Measurements from ENCODE around the gene VIPR1. TPM values are rescaled to one million over a fixed set of nuclear protein-coding genes. Genes with fewer than 3 reads are reported as not detected.
A peak's percentile ranks its signal among the peaks of the same experiment; 100 is the strongest.
"Not testable (repeated sequence)": the region's sequence is repeated elsewhere in the genome, so short reads cannot be mapped to it uniquely, and the experiment has no call there.

VIPR1 gene
- total and polyA plus RNA-seq, 4 experiments from 2014 or later, result 23.1 to 104 (median 62.0) TPM

DNA sequence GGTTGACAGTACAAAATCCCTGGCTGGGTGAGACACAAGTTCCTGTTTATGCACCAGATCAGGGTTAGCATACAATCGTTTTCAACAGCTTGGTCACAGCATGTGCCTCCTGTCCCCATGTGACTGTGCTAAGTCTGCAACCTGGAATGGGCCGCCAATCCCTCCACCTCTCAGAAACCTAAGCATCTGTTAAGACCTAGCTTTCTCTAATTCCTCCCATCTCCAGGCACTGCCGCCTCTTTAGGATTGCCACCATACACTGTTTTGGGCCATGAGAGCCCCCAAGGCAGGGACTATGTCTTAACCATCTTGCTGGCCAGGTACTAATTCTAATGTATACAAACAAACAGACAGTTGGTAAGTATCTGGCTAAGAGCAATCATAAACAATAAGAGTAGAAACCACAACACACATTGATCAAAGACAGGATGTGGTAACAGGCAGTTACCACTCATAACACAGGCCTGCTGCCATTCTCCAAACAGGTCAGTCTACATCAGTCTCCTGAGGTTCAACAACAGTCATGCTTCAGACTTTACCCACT is 53.7 kb downstream of the VIPR1 start:
- Mint-ChIP-seq H3K9me3 (no peaks in the 10 kb centered on the region), H3K27ac (peak overlapping the region; percentile 91 to 99 (median 98)), H3K27me3 (no peaks in the 10 kb centered on the region), H3K4me3 (peak overlapping the region; percentile 46 to 88 (median 80)), H3K36me3 (peaks cover 38 to 56% of the 10 kb centered on the region in 2 donors), H3K4me1 (peaks cover 31 to 52% (median 43%) of the 10 kb centered on the region in 4 donors)
- CTCF ChIA-PET (ENCODE audit: partially characterized antibody), result interaction anchor here (0.9 to 40.6 kb wide), 2 partner anchors 26 to 31 kb away, joined by 3 to 1823 read pairs; partner anchors contain the start of genes SEC22C and VIPR1
- intact Hi-C loops (cut with micrococcal nuclease), result loop anchor here (1.0 to 10.0 kb wide), 7 partner anchors 9 to 661 kb away; partner anchors contain the start of genes ULK4 and VIPR1
- H3K36me3 ChIP-seq (ENCODE audit: insufficient read depth, low read length), result peaks cover 27% of the 10 kb centered on the region
- no peaks in the 10 kb centered on the region for H3K9me3 ChIP-seq (ENCODE audit: control insufficient read depth in 1 of 2, low read length in 2 of 2)
- H3K4me3 ChIP-seq (ENCODE audit: low read length in 2 of 2), result peak overlapping the region; percentile 15 to 17
- no peaks in the 10 kb centered on the region for H3K27me3 ChIP-seq (ENCODE audit: insufficient read depth, low read length)
- H3K27ac ChIP-seq (ENCODE audit: low read depth, low read length), result peak overlapping the region; percentile 41
- peak; percentile 78 to 86 (median 81) for DNase-seq
- POLR2A ChIA-PET (ENCODE audit: partially characterized antibody), result interaction anchor here (0.9 to 3.0 kb wide), 8 partner anchors 8 to 54 kb away, joined by 3 to 27 read pairs (median 9); partner anchors contain the start of genes NKTR, SEC22C, SS18L2 and VIPR1
- H3K4me1 ChIP-seq (ENCODE audit: insufficient read depth, low read length), result peaks cover 44% of the 10 kb centered on the region

DNA sequence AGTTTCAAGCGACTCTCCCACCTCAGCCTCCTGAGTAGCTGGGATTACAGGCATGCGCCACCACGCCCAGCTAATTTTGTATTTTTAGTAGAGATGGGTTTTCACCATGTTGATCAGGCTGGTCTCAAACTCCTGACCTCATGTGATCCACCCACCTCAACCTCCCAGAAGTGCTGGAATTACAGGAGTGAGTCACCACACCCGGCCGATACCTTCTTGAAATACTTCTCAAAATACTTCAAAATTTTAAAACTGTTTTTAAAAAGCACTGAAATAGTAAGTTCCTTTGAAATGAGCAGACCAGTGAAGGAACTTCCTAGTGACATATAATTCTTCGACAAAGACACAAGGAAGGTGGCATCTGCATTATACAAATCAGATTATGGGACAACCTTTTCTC is 54.4 kb downstream of the VIPR1 start:
- Mint-ChIP-seq H3K36me3 (peaks cover 38 to 60% of the 10 kb centered on the region in 2 donors), H3K27ac (peak overlapping the region; percentile 91 to 99 (median 98)), H3K4me3 (peak overlapping the region in 6 of 8 donors; percentile 75 to 88 (median 84)), H3K4me1 (peaks cover 31 to 52% (median 43%) of the 10 kb centered on the region in 4 donors)
- H3K27ac ChIP-seq (ENCODE audit: low read depth, low read length), result peak overlapping the region; percentile 29
- not testable (repeated sequence) for DNase-seq; H3K9me3 Mint-ChIP-seq; H3K27me3 Mint-ChIP-seq; H3K9me3 ChIP-seq (ENCODE audit: control insufficient read depth in 1 of 2, low read length in 2 of 2); H3K4me3 ChIP-seq (ENCODE audit: low read length in 2 of 2); H3K27me3 ChIP-seq (ENCODE audit: insufficient read depth, low read length)
- peaks cover 29% of the 10 kb centered on the region for H3K36me3 ChIP-seq (ENCODE audit: insufficient read depth, low read length)
- ChIA-PET CTCF (ENCODE audit: partially characterized antibody) (interaction anchor here (1.0 to 40.6 kb wide), 3 partner anchors 20 to 114 kb away, joined by 3 to 1823 read pairs (median 3); partner anchors contain the start of gene VIPR1), POLR2A (ENCODE audit: partially characterized antibody) (interaction anchor here (1.0 to 3.0 kb wide), 5 partner anchors 9 to 55 kb away, joined by 3 to 27 read pairs (median 3); partner anchors contain the start of gene VIPR1)
- peaks cover 44% of the 10 kb centered on the region for H3K4me1 ChIP-seq (ENCODE audit: insufficient read depth, low read length)
- intact Hi-C loops (cut with micrococcal nuclease), result loop anchor here (1.0 to 10.0 kb wide), 7 partner anchors 10 to 662 kb away; partner anchors contain the start of genes ULK4 and VIPR1

DNA sequence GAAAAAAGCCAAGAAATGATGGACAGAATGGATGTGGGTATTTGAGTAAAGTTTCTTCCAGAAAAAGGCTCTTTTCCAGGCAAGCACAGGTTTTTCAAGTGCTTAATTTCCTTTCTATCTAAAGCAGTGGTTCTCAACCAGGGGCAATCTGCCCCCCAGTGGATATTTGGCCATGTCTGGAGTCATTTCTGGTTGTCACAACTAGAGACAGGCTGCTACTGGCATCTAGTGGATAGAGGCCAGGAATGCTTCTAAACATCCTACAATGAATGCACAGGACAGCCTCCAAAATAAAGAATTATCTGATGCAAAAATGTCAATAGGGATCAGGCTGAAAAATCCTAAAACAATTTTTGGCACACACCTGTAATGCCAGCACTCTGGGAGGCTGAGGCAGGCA is 55.4 kb downstream of the VIPR1 start:
- H3K36me3 Mint-ChIP-seq, result peaks cover 39 to 62% of the 10 kb centered on the region in 2 donors
- Histone ChIP-seq H3K36me3 (ENCODE audit: insufficient read depth, low read length) (peaks cover 26% of the 10 kb centered on the region), H3K4me1 (ENCODE audit: insufficient read depth, low read length) (peaks cover 44% of the 10 kb centered on the region), H3K4me3 (ENCODE audit: low read length in 2 of 2) (no peak overlapping the region), H3K9me3 (ENCODE audit: control insufficient read depth in 1 of 2, low read length in 2 of 2) (no peaks in the 10 kb centered on the region), H3K27ac (ENCODE audit: low read depth, low read length) (no peak overlapping the region), H3K27me3 (ENCODE audit: insufficient read depth, low read length) (no peaks in the 10 kb centered on the region)
- H3K4me3 Mint-ChIP-seq, result peak overlapping the region in 2 of 8 donors; percentile 38 to 59
- ChIA-PET POLR2A (ENCODE audit: partially characterized antibody) (interaction anchor here (0.6 to 3.0 kb wide), 6 partner anchors 10 to 56 kb away, joined by 3 to 27 read pairs (median 4); partner anchors contain the start of gene VIPR1), CTCF (ENCODE audit: partially characterized antibody) (interaction anchor here (0.6 to 40.6 kb wide), 6 partner anchors 19 to 310 kb away, joined by 3 to 1823 read pairs (median 6); partner anchors contain the start of genes SS18L2 and VIPR1)
- H3K27me3 Mint-ChIP-seq, result no peaks in the 10 kb centered on the region
- H3K4me1 Mint-ChIP-seq, result peaks cover 31 to 51% (median 42%) of the 10 kb centered on the region in 4 donors
- DNase-seq, result peak; percentile 52 to 64 (median 58)
- no peaks in the 10 kb centered on the region for H3K9me3 Mint-ChIP-seq
- peak overlapping the region; percentile 57 to 91 (median 75) for H3K27ac Mint-ChIP-seq
- intact Hi-C loops (cut with micrococcal nuclease), result loop anchor here (1.0 to 10.0 kb wide), 7 partner anchors 25 to 663 kb away; partner anchors contain the start of gene ULK4

DNA sequence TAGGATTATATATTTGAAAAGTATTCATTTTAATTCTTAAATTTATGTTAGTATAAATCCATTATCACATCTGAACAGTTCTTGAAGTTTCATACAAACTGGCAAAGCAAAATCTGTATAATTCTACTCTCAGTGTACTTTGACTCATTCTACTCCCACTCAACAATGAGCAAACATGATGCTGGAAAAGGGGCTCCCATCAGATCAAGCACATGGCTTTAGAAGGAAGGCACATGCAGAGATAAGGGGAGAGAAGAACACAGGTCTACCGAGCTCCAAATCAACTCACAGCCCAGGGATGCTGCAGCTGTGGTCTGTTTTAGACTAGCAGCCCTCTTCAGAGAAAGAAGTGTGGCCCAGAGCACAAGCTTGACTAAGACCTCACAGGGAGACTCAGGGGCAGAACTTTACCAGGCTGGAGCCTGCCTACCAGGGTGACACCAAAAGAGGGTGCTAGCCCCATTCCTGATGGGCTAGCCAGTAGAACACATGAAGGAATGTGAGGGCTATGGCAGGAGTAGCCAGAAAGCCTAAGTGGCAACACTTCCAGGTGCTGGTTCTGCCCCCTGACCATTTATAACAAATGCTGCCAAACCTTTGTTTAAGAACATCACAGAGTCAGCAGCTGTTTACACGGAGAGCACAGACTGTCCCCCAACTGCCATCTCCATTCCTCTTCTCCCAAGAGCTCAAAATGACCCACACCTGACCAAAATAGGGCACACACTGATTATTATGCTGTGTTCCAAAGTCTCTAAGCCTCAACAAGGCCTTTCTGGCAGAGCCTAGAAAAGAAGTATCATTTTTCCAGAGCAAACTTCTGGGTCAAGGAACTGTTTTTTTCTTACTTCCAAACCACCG is 59.8 kb downstream of the VIPR1 start:
- CTCF ChIA-PET (ENCODE audit: partially characterized antibody), result interaction anchor here (1.5 to 40.6 kb wide), 2 partner anchors 9 to 37 kb away, joined by 6 to 1823 read pairs; partner anchors contain the start of gene VIPR1
- intact Hi-C loops (cut with micrococcal nuclease), result no loop called here
- H3K4me1 ChIP-seq (ENCODE audit: insufficient read depth, low read length), result peaks cover 7% of the 10 kb centered on the region
- H3K9me3 Mint-ChIP-seq, result peaks cover 0 to 2% (median 0%) of the 10 kb centered on the region in 8 donors
- no peaks in the 10 kb centered on the region for H3K27me3 Mint-ChIP-seq
- no peaks in the 10 kb centered on the region for H3K27me3 ChIP-seq (ENCODE audit: insufficient read depth, low read length)
- H3K9me3 ChIP-seq (ENCODE audit: control insufficient read depth in 1 of 2, low read length in 2 of 2), result no peaks in the 10 kb centered on the region
- POLR2A ChIA-PET (ENCODE audit: partially characterized antibody), result interaction anchor here (0.6 to 1.5 kb wide), 2 partner anchors 38 to 60 kb away, joined by 3 read pairs; partner anchors contain the start of genes NKTR and VIPR1
- no peak overlapping the region for H3K4me3 Mint-ChIP-seq
- peaks cover 34% of the 10 kb centered on the region for H3K36me3 ChIP-seq (ENCODE audit: insufficient read depth, low read length)
- no peak for DNase-seq
- H3K36me3 Mint-ChIP-seq, result peaks cover 51 to 70% of the 10 kb centered on the region in 2 donors
- peaks cover 8 to 18% (median 13%) of the 10 kb centered on the region in 4 donors for H3K4me1 Mint-ChIP-seq
- peak overlapping the region in 5 of 7 donors; percentile 15 to 74 (median 66) for H3K27ac Mint-ChIP-seq
- H3K4me3 ChIP-seq (ENCODE audit: low read length in 2 of 2), result no peak overlapping the region
- H3K27ac ChIP-seq (ENCODE audit: low read depth, low read length), result no peak overlapping the region

DNA sequence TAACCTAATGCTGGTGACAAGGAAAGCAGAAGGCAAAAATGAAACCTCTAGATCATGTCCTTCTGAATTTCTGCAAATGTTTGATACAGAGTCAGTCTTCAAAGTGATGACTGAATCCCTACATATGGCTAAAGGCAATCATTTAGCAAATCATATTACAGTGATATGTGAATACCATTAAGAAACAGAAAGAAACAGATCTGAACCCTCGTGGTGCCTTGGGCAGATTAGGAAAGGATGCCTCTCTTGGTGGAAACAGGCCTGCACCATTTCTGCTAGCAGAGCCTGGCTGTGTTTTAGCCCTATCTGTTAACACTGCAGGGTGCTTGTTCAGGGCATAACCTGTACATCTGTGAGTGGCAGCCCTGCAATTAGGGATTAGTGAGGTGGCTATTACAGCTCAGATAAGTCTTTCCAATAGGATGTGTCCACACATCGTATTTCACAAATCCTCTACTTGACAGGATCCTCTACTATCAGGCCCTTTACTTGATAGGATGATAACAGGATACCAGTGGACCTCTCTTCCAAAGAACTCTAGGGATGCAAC is 67.2 kb downstream of the VIPR1 start:
- intact Hi-C loops (cut with micrococcal nuclease), result no loop called here
- H3K27me3 ChIP-seq (ENCODE audit: insufficient read depth, low read length), result no peaks in the 10 kb centered on the region
- DNase-seq, result no peak
- no peak overlapping the region for H3K4me3 ChIP-seq (ENCODE audit: low read length in 2 of 2)
- ChIA-PET CTCF (ENCODE audit: partially characterized antibody) (no interaction called here), POLR2A (ENCODE audit: partially characterized antibody) (no interaction called here)
- no peak overlapping the region for H3K27ac ChIP-seq (ENCODE audit: low read depth, low read length)
- peaks cover 34% of the 10 kb centered on the region for H3K36me3 ChIP-seq (ENCODE audit: insufficient read depth, low read length)
- no peaks in the 10 kb centered on the region for H3K4me1 ChIP-seq (ENCODE audit: insufficient read depth, low read length)
- H3K9me3 Mint-ChIP-seq, result peaks cover 0 to 17% (median 8%) of the 10 kb centered on the region in 8 donors
- peak overlapping the region in 4 of 7 donors; percentile 18 to 55 (median 42) for H3K27ac Mint-ChIP-seq
- H3K36me3 Mint-ChIP-seq, result peaks cover 62 to 70% of the 10 kb centered on the region in 2 donors
- no peak overlapping the region for H3K4me3 Mint-ChIP-seq
- H3K27me3 Mint-ChIP-seq, result no peaks in the 10 kb centered on the region
- H3K4me1 Mint-ChIP-seq, result peaks cover 8 to 23% (median 18%) of the 10 kb centered on the region in 4 donors
- no peaks in the 10 kb centered on the region for H3K9me3 ChIP-seq (ENCODE audit: control insufficient read depth in 1 of 2, low read length in 2 of 2)

DNA sequence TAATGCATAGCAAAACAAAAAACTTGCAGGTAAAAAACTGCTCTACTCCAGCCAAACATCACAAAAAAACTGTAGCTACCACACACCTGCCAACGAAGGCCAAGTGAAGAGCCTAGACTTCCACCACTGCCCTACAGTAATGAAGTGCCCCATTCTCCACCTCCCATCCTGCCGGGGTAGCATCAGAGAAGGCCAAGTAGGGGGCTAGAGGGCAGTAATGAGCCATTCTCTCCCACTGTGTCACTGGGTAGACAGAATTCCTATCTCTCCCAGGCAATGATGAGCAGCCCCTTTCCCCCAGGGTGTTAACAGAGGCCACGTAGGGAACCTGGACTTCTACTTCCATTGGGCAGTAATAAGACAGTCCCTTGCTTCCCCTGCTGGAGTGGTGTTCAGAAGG is 69.8 kb downstream of the VIPR1 start:
- H3K27ac Mint-ChIP-seq, result peak overlapping the region in 3 of 7 donors; percentile 48 to 80 (median 76)
- H3K36me3 Mint-ChIP-seq, result peaks cover 64 to 70% of the 10 kb centered on the region in 2 donors
- POLR2A ChIA-PET (ENCODE audit: partially characterized antibody), result interaction anchor here (1.2 to 2.0 kb wide), 2 partner anchors 9 to 29 kb away, joined by 5 to 6 read pairs; partner anchors contain the start of genes NKTR and SEC22C
- H3K36me3 ChIP-seq (ENCODE audit: insufficient read depth, low read length), result peaks cover 23% of the 10 kb centered on the region
- peak in 1 of 5 donors; percentile 18 for DNase-seq
- H3K4me1 Mint-ChIP-seq, result peaks cover 11 to 38% (median 24%) of the 10 kb centered on the region in 4 donors
- CTCF ChIA-PET (ENCODE audit: partially characterized antibody), result interaction anchor here (0.6 to 2.2 kb wide), 19 partner anchors 9 to 550 kb away, joined by 3 to 14 read pairs (median 3); partner anchors contain the start of gene SEC22C
- H3K27me3 ChIP-seq (ENCODE audit: insufficient read depth, low read length), result no peaks in the 10 kb centered on the region
- peaks cover 3% of the 10 kb centered on the region for H3K4me1 ChIP-seq (ENCODE audit: insufficient read depth, low read length)
- H3K9me3 Mint-ChIP-seq, result peaks cover 0 to 28% (median 14%) of the 10 kb centered on the region in 8 donors
- no peaks in the 10 kb centered on the region for H3K27me3 Mint-ChIP-seq
- H3K4me3 ChIP-seq (ENCODE audit: low read length in 2 of 2), result no peak overlapping the region
- no peaks in the 10 kb centered on the region for H3K9me3 ChIP-seq (ENCODE audit: control insufficient read depth in 1 of 2, low read length in 2 of 2)
- H3K4me3 Mint-ChIP-seq, result no peak overlapping the region
- intact Hi-C loops (cut with micrococcal nuclease), result loop anchor here (1.0 kb wide), 1 partner anchor 172 kb away; no protein-coding TSS in a partner anchor
- H3K27ac ChIP-seq (ENCODE audit: low read depth, low read length), result no peak overlapping the region
